ENCODE data around the gene MAJIN.
"Not testable (repeated sequence)": the region's sequence is repeated elsewhere in the genome, so short reads cannot be mapped to it uniquely, and the experiment has no call there.

The MAJIN gene

DNA sequence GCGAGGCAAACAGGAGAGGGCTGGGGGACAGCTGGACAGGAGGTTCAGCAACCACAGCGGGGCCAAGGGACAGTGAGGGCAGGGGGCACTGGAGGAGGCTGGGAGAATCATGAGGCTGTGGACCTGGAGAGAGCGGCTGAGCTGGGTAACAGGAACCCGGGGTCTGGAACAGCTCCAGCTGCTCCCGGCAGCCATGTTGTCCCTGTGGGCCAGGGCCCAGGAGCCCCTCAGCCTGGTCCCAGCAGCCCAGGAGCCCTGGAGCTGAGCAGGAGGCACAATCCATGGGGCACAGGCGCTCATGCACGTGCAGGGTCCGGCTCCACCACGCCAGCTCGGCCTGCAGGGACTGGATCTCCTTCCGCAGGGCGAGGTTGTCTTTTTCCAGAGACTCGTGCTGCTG lies 17.5 kb upstream of the MAJIN start:
- no peak for DNase-seq

DNA sequence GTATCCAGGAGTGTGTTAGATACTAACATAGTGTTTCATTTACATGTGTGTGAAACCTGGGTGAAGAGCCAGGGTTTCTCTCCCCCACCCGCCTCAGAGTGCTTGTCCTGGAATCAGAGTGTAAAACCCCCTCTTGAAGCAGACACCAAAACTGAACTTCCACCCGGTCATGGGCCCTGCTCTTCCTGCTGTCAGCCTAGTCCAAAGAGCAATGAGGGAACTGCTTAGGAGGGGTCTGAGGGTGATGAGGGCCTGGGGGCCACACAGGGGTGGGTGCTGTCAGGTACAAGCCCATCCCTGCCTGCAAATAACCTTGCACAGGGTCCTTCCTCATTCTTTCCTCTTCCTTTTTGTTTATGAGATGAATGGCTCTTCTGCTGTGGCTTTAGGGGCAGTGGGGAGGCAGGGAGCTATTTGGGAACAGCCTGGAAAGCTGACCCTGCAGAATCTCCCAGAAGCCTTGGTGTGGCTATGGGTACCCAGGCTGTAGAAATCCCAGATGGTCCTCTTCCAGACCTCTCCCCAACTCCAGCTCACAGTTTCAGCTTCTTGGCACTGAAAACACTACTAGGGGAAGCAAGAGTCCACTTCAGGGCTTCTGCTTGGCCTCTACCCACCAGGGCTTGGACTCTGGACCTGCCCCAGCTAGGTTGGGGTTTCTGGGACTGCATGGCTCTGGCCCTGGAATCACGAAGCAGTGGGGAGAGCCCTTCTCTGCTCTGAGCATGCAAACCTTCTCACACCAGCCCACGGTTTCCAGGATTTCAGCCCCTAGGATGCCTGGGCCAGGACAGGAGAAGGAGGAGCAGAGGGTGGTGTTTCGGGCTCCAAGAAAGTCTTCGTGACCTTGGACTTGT lies 16.3 kb upstream of the MAJIN start:
- DNase-seq, result no peak

DNA sequence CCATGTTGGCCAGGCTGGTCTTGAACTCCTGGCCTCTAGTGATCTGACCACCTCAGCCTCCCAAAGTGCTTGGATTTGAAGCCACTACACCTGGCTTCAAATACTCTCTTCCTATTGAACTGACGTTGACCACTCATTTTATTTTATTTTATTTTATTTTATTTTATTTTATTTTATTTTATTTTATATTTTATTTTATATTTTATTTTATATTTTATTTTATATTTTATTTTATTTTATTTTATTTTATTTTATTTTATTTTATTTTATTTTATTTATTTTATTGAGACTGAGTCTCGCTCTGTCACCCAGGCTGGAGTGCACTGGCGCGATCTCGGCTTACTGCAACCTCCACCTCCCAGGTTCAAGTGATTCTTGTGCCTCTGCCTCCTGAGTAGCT lies 11.4 kb upstream of the MAJIN start:
- not testable (repeated sequence) for DNase-seq

DNA sequence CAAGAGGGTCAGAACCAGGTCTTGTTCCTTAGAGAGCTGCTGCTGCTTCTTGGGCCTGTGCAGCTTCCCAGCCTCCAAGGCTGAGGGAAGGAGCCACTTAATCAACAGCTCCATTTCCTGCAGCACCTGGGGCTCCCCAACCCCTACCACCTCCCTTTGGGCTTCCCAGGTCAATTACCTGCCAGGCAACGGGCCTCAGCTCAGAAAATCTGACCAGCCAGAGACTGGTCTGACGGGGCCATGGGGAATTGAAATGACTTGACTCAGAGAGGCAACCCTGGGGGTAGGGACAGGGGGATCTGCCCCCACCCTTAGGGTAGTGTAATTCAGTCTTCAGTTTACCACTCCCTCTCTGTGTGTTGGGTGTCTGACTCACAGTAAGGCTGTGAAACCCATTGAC lies 4.7 kb upstream of the MAJIN start:
- no peak for DNase-seq

DNA sequence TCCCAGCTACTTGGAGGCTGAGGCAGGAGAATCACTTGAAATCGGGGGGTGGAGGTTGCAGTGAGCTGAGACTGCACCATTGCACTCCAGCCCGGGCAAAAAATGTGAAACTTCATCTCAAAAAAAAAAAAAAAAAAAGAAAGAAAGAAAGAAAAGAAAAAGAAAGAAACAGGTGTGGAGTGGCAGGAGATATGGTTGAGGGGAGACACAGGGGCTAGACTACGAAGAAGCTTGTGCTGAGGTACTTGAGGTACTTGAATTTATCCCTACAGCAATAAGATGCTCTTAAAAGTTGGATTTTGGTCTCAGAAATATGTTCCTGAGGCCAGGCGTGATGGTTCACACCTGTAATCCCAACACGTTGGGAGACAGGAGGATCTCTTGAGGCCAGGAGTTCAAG lies 2.2 kb upstream of the MAJIN start:
- no peak for DNase-seq

DNA sequence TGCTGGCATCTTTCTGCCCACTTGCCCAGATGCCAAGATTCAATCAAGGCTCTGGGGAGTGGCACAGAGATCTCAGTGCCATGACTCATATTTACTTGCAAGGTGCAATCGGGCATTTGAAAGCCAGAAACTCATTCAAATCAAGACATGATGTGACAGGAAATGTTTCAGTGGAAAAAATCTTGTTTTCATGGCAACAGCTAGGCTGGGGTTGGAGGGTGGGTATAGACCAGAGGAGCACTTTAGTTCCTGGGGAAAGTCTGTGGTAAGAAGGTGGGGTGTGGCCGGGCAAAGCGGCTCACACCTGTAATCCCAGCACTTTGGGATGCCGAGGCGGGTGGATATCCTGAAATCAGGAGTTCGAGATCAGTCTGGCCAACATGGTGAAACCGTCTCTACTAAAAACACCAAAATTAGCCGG lies 1.2 kb downstream of the MAJIN start:
- DNase-seq, result peak; percentile 21 to 47

DNA sequence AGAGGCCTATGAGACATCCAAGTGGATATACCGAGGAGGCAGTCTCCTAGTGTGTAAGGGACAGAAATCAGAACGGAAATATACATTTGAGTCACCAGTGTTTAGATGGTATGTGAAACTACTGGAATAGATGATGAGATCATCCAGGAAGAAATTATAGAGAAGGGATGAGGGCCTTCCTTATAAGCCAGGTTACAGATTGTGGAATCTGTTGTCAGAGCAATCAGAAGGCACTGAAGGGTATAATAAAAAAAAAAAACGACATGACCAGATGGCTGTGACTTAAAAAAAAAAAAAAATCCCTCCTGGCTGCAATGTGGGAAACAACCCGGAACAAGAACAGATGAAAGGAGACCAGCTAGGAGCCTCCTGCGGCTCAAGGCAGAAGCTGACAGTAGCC lies 2.7 kb downstream of the MAJIN start:
- peak in 1 of 2 experiments; percentile 51 for DNase-seq

DNA sequence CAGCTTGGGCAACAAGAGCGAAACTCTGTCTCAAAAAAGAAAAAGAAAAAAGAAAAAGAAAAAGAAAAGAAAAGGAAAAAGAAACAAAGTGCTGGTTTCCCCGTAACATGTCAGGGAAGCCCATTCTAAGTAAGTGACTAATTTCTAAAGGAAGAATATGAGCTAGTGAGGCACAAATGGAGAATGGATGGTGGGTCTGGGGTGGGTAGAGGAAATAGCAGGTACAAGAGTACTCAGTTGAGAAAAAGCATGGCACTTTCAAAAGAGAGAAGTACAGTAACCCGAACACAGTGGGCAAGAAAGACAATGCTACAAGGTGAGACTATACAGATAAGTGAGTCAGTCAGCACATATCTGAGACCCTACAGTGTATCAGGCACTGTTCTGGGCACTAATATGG lies 4.5 kb downstream of the MAJIN start:
- no peak for DNase-seq

DNA sequence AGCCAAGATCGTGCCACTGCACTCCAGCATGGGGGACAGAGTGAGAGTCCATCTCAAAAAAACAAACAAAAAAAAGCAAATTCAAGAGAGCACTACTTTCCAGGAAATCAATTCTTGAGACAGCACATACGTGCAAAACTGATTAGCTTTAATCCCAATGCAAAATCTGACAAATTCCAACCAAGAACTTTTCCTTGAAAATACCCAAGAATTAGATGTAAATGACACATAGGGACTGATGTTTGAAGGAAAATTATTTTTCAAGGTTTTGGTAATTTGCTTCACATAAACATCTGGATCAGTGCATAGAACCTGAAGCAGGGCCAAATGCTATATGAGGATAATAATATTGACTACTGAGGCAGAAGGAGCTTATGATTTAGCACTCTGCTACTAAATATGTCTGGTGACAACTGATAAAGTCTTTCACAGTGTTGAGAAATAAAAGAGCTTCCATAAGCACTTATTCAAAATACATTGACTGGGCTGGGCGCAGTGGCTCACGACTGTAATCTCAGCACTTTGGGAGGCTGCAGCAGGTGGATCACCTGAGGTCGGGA lies 8.8 kb downstream of the MAJIN start:
- no peak for DNase-seq

DNA sequence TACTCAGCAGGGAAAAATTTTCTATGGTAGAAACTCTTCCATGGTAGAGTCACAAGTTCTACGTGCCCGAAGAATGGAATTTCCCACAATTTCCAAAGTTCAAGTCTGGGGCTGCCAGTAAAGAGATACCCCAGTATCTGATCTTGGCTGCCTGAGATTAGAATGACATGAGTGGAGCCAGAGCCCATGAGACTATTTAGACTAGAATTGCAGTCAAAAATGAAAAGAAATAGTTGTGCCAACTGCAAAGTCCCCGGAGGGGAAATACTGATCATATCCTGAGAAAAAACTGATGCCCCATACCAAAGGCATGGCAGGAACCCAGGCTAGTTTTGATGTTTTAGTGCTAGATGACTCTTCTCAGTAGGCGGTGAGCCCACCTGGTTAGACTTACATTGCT lies 11.2 kb downstream of the MAJIN start:
- DNase-seq, result no peak

DNA sequence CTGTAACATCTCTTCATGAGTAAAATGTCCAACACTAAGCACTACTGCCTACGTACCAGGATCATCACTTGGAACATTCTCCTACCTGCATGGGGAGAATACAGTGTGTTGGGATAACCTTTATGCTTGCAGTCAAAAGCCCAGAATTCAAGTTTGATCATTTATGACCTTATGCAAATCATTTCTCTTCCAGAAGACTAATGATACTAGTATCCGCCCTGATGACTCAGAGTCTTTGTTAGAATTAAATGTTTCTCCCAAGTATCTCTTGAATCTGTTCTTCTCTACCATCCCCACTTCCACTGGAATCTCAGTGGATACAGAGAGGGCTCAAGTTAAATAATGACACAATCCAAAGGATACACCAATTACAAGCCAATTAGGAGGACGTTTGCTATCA lies 12.4 kb downstream of the MAJIN start:
- DNase-seq, result no peak

DNA sequence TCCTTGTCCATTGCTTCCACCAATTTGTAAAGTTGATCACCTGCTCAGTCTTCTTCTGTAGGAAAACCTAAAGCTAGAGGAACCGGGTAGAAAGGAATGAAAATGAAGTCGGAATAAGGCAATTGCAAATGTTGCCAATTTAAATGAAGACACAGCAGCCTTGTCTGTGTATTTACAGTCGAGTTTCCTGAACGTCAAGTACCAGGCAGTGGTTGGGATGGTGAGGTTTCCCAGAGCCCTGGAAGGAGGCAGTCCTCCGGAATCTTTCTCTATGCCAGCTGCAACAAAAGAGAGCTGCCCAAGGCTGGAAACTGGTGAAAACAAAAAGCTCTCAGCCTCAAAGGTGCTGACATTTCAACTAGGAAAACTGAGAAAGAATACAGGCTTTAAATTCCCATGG lies 17.7 kb downstream of the MAJIN start:
- DNase-seq, result no peak

DNA sequence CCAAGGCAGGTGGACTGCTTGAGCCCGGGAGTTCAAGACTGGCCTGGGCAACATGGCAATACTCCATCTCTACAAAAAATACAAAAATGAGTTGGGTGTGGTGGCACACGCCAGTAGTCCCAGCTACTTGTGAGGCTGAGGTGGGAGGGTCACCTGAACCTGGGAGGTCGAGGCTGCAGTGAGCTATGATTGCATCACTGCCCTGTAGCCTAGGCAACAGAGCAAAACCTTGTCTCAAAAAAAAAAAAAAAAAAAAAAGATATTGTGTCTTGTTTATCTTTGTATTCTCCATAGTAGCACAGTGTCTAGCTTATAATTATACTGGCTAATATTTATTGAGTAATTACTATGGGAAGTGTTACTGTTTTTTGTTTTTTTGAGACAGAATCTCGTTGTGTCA lies 20.4 kb downstream of the MAJIN start:
- no peak for DNase-seq

DNA sequence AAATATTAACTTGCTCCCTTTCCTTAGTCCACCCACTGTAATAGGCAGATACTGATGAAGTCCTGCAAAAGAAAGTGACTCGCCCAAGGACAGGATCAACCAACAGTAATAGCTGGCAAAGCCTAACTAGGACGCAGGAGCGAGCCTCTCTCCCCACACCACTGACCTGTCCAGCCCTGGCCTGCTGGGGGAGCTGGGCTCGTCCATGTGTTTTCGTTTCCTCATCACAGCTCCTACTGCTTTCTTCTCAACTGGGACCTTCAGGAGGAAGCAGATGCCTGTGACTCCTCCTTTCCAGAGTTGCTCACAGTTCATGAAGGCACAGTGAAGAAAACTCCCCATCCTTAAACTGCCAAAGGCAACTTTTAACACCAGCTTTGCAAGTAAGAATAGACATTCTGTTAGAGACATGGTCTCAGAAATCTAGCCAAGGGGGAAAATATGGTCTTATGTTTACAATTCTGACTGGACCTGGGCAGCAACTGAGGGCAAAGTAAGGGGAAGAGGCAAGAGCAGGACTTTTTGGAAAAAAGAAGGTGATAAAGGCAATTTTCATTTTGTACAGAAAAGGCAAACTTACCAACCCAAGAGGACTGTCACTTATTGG lies 24.6 kb downstream of the MAJIN start:
- no peak for DNase-seq

DNA sequence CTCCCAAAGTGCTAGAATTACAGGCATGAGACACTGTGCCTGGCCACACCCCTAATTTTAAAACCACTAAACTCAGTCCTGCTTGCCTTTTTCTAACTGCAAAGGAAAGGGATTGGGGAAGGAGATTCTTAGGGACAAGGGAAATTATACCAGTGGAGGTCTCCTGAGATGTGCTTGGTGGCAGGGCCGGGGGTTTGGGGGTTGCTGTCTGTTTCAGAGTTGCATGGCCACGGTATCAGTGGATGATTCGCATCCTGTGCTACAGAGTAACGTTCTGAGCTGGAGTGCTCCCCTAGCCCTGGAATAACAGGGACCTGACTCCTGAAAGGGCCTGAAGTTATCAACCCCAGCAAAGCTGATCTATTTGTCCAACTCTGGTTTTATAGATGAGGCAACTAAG lies 35.4 kb downstream of the MAJIN start:
- no peak for DNase-seq

DNA sequence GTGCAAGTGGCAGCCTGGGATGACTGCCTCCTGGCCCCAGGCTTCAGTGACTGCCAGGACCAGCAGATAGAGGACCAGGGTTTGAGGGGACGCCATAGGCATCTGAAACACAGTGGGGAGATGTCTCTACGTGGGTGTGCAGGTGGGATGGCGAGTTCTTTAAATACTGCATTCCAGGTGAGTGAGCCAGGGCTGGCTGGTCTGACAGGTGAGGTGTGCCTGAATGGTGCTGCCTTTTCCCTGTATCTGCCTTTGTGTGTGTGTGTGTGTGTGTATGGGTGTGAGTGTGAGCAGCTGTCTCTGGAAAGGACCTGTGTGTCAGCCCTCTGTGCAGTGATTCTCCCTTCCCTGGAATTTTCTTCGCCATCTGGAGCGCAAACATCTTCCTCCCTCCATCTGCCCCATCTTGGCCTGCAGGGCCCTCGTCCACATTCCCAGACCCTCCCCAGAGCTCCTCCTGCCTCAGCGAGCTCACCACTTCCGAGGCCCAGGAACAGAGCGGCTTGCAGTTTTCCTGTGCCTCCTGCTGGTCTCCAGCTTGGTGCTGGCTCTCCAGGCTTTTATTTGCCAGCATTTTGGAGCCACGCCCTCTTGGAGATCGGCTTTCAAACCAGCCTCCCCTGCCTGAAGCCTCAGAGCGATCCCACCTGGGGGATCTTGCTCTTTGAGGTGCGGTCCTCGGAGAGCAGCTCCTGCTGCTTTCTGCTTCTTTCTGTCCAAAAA lies 36.4 kb downstream of the MAJIN start, which contains the start of gene GPHA2:
Gene GPHA2 (minus strand): TSS at position 535 of the 723 bp plus-strand sequence. CDS start 433 bp downstream, at position 102.
- DNase-seq, result no peak

DNA sequence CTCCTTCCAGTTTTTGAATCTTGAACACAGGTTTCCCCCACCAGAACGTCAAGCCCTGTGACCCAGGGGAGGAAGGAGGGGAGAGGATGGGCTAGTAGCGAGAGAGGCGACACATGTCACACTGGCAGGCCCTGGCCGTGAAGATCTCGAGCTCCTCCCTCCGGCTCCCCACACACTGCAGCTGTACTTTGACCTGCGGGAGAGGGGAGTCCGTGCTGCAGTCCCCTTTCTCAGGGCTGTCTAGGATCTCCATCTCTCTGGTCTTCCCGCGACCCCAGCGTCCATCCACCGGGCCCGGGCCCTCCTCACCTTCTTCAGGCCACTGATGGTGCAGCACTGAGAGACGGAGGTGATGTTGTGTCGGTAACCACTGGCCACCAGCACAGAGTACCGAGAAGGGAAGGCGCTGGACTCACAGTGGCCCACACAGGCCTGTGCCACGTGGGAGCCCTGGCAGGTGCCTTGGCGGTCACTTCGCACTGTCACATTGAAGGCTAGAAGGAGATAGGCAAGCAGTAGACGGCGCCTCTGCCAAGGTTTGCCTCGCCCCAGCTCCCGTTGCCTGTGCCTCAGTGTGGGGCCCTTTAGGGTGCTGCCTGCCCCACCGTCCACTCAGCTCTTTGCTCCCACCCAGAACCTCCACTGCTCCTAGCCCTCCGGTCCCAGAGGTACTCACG lies 37.1 kb downstream of the MAJIN start:
- DNase-seq, result no peak

DNA sequence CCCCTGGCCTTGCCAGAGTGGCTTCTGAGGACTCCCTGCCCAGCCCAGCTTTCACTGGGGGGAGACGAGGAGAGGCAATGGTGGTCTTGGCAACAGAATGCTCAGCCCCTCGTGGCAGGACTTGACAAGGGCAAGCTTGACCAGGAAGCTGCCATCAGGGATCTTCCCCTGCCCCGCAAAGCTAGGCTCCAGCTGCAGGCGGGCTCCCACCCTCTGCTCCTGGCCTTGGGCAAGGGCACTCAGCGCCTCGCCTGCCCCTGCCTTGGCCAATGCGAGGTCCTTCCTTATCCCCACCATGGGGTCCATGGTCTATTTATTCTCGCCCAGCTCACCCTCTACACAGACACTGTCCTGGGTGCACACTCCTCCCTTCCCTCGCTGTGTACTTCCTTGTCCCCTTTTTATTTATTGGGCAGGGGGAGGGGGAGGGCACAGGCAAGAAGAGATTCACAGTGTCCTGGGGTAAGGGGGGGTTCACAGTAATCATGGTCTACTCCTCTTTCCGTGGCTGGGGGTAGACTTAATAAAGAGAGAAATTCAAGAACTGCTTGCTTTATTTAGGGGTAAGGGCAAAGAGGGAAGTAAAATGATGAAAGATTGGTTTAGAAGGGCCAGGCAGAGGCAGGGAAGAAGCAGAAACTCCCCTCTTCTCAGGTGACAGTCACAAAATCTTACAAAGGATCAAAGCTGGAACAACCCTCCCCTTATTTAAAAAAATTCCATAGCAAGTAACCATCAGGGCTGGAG lies 37.8 kb downstream of the MAJIN start:
- no peak for DNase-seq

DNA sequence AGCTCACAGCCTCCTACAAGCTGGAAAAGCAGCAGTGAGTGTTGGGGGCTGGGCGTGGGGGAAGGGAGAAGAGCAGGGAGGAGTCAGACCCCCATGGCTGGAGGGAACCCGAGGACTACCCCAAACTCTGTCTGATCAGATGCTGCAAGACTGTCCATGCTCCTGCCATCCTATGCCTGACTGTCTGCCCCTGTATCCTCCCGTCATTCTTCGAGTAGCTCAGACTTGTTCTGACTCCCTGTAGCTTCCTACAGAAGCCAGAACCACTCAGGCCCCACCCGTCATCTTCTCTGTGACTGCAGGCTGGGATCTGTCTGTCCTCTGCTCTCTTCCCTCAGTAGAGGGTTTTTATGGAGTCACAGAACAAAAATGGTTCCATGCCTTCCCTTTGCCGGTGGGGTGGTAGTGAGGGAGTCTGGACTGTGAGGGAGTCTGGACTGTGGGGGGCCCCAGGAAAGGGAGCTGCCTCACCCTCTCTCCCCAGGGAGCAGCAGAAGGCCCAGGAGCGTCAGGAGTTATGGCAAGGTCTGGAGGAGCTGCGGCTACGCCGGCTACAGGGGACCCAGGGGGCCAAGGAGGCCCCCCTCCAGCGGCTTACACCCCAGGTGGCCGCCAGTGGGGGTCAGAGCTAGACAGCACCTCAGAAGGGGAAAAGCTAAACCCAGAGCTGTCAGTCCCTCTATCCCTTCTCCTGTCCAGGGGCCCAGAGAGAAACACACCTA lies 38.5 kb downstream of the MAJIN start:
- no peak for DNase-seq

DNA sequence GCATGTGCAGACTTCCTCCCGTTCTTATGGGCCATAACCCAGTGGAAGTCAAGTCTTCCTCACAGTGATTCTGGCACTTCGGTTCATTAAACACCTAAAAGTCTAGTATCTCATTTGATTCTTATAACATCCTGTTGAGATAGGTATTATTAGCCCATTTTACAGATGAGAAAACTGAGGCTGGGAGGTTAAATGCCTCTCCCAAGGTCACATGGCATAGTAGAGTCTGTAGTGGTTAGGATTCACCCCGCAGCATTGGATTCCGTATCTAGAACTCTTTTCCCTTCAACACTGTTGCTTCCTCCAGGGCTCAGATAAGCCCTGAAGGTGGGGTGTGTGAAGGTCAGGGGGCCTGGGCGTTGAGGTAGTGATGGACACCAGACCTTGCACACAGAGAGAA lies 39.6 kb downstream of the MAJIN start:
- no peak for DNase-seq

DNA sequence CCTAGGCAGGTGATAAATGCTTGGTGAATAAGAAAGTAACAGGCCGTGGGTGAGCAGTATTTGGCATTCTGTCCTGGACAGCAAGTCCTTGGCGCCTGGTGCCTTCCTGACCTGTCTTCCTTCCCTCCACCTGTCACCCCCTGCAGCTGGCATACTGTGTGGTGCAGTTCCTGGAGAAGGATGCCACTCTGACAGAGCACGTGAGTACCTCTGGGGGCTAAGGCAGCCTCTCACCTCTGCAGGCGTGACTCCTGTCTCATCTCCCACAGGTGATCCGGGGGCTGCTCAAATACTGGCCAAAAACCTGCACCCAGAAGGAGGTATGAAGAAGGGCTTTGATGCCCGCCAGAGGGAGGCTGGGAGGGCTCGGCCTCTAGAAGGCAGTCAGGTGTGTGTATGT lies 40.6 kb downstream of the MAJIN start:
- DNase-seq, result no peak

DNA sequence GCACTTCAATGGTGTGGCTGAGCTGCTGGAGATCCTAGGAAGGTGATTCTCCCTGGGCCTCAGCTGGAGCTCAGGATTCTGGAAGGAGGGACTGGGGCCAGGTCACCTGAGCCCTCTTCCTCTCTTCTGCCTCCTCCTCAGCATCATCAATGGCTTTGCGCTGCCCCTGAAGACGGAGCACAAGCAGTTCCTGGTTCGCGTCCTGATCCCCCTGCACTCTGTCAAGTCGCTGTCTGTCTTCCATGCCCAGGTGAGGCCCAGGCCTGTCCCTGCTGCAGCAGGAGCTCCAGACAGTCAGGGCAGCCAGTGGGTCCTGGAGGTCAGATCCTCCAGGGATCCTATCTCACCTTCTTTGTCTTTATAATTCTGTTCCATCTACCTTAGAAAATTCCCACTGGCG lies 41.6 kb downstream of the MAJIN start:
- DNase-seq, result no peak

Measured in SW 1271 (cell line).